GM21619 (cell line): Measurements from ENCODE around the gene AP1B1.

ENCODE experiments used
- ATAC-seq: cut with Tn5 transposase; IDR thresholded peaks from one replicate; pipeline ENCODE4 v1.9.1; 2021; ENCODE audit not compliant: unreplicated experiment

The AP1B1 gene

DNA sequence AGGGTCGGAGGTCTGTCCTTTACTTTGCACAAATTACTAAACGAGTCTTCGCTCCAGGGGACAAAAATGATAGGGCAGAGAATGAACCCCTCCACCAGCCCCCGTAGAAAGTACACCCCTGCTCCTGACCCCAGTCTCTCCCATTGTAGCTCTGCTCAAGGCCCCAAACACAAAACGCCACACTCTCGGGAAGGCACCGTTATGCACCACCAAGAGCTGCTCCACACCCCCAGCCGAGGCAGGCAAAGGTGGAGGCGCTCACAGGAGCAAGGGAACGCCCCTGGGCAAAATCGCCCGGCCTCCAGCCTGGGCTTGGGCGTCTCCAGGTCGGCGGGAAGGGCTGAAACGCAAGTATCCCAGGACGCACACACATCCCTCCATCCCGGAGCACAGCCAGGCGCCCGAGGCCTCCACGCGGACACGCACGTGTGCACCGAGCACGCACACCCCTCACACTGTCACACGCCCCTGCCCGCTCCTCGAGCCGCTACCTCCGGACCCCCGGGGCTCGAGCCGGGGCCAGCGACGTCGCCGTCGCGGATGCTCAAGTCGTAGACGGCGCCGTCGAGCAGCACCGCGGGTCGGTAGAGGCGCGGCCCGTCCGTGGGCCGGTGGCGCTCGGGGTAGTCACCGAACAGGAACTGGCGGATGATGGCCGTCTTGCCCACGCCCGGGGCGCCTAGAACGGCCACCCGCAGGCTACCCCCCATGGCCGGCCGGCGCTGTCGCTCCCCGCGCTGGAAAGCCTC is 73.7 kb downstream of the AP1B1 start:
- no peak for ATAC-seq

DNA sequence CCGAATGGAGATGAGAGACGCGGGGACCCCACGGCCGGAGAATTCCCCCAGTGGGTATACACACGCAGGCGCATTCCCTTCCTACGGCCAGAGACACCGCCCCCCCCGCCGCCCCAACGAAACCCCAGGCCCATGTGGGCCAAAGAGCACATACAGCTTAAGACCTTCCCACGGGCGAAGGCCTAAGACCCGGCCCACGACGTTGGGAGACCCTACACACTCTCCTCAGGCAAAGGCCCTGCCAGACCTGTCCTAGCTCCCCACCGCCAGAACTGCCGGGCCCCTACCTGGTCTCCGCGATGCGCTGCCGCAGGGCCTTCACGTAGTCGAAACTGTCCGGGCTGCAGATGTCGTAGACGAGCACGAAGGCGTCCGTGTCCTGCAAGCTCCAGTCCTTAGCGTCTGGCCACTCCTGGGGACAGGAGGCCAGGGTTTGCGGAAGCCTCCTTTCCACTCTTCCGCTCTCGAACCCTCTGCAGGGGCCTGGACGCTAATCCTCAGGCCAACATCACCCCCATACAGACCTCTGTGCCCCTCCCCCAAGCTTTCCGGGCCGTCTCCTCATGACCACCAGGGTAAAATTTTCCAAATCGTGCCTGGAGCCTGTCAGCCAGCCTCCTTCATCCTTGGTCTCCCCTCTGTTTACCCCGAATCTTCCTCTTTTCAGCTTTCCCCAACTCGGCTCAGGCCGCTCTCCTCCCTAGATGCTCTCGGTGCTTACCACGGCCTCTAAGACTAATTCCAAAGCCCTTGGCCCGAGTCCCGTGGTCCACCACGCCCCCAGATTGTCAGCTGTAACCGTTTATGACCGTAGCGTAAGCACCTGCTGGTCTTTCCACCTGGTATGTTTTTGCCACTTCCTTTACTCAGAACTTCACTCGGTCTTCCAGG is 74.5 kb downstream of the AP1B1 start:
- ATAC-seq: no peak

DNA sequence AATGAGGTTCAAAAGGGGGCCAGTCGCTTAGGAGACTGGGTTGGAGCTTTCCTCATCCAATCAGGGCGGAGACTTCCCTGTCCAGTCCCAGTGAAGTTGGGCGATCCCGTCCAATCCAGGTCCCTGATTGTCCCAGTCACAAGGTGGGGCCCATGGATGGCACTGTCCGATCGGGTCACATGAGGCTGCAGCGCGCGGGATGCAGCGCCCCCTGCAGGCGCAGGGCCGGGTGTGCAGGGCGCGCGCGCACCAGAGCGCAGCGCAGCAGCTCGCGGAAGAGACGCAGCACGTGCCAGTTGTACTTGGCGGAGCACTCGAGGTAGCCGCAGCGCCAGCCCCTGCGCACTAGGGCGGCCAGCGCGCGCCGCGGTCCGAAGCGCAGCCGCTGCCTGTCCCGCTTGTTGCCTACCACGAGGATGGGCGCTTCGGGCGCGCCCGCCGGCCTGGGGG is 75.2 kb downstream of the AP1B1 start:
- no peak for ATAC-seq

DNA sequence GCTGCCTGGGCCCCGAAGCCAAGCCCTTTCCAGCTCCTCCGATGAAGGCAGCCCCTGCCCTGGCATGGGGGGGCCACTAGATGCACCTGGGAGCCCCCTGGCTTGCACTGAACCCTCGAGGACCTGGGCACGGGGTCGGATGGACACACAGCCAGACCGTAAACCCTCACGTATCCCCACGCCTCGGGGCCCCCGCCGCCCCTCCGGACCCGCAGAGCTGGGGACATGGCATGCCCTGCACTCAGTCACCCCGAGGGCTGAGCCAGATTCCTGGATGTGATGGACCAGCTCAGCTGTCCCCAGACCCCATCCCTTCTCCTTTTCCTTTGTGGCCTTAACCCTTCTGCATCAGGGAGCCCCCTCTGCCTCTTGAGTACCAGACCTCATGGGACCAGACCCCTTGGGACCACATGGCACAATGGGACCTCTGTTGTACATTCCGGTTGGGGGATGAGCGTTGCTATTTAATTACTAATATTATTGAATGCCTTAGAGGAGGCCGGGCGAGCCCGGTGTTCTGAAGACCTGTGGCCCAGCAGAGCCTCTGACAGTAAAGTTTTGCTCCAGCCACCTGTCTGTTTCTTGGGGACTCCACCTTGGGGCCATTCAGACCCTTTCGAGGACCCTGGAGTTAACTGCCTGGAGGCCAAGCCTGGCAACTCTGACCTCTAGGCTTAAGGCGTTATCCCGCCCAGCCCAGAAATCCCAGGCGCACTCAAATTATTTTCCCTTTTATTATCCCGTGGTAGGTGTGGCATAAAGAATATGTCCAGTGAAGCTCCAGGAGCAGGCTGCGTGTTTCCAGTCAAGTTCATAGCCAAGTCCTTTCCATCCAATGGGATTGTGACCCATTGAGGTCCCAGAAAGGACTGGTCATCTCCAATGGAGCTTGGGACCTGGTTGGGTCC is 75.9 kb downstream of the AP1B1 start:
- ATAC-seq: no peak

DNA sequence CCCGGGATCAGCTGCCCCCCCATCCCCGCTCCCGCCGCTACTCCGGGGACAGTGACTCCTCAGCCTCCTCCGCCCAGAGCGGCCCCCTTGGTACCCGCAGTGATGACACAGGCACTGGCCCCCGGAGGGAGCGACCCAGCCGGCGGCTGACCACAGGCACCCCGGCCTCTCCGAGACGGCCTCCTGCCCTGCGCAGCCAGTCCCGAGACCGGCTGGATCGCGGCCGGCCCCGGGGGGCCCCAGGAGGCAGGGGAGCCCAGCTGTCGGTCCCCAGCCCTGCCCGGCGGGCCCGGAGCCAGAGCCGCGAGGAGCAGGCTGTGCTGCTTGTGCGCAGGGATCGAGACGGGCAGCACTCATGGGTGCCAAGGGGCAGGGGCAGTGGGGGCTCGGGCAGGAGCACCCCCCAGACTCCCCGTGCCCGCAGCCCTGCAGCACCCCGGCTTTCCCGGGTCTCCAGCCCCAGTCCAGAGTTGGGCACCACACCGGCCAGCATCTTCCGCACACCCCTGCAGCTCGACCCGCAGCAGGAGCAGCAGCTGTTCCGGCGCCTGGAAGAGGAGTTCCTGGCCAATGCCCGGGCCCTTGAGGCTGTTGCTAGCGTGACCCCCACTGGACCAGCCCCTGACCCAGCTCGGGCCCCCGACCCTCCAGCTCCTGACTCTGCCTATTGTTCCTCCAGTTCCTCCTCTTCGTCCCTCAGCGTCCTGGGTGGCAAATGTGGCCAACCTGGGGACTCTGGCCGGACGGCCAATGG is 76.7 kb downstream of the AP1B1 start:
- no peak for ATAC-seq

DNA sequence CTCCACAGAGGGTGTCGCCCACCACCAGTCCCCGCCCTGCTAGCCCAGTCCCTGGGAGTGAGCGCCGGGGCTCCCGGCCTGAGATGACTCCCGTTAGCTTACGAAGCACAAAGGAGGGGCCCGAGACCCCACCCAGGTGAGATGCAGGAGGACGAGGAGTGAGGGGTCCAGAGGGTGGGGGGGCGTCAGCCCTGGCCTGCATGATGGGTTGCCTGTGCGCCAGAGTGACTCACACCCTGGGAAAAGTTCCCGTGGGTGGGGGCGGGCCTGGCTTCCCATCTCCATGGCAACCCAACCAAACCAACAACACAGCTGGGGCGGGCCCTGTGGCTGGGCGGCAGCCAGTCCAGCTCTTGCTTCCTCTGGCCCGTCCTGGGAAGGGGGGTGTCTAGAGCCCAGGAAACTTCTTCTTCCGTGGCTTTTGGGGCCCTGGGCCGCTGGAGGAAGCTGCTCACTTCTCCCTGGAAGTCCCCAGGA is 77.5 kb downstream of the AP1B1 start:
- no peak for ATAC-seq

DNA sequence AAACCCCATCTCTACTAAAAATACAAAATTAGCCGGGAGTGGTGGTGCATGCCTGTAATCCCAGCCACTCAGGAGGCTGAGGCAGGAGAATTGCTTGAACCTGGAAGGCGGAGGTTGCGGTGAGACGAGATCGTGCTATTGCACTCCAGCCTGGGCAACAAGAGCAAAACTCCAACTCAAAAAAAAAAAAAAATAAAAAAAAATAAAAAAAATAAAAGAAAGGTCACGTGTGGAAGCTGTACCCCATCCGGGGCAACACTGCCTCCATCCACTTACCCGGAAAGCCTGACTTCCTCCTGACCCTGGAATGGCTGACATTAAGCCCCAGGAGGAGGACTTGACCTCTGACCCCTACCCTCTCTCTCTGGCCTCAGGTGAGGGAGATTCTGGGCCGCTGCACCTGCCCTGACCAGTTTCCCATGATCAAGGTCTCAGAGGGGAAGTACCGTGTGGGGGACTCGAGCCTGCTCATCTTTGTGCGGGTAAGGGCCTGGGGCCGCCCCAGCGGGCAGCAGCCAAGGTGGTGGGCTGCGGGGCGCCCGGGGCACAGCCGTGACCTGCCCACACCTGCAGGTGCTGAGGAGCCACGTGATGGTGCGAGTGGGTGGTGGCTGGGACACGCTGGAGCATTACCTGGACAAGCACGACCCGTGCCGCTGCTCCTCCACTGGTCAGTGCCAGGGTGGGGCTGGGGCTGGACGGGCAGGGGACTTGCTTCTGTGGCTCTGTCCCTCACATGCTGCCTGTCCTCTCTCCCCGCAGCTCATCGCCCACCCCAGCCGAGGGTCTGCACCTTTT is 78.1 kb downstream of the AP1B1 start:
- ATAC-seq: no peak

DNA sequence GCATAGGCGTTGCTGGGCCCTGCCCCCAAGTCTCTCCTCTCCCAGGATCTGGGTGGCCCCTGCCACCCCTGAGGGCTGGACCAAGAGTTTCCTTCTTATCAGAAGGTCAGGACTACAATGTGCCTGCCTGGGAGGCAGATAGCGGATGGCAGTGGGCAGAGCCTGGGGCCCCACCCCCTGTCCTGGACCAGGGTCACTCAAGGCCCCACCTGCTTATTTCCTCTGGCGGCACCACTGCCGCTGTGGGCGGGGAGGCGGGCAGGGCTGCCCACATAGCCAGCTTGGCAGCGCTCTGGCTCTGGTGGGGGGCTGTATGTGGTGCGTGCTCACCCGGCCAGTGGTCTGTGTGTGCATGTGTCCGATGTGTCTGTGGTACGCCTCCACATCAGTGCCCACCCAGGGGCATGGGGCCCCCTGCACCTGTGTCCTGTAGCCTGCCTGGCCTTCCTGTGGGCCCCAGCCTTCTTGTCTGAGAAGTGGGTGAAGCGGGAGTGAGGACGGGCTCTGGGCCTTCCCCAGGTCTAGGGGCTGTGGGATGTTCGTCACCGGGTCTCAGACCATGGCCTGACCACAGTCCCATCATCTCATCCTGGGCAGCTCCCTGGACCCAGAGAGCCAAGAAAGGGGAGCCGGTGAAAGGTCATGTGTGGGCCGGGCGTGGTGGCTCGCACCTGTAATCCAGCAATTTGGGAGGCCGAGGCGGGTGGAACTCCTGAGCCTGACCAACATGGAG is 78.9 kb downstream of the AP1B1 start:
- ATAC-seq: no peak

DNA sequence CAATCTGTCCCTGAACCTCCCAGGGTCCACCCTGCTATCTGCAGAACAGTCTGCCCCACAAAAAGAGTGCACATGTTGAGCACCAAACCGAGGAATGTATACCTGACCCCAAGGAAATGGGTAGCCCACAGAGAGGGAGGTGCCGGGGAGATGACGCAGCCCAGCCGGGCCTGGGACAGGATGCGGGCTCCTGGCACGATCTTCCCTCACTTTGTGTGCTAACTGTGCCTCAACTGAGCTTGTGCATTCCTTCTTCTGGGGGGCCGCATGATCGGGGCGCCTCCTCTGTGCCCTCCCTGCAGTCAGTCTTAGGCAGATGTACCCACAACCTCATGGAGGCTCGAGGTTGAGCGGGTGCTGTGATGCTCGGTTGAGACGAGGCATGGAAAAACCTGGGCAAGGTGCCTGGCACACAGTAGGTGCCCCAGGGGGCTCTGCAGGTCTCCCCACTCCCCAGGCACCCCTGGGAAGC is 79.5 kb downstream of the AP1B1 start:
- ATAC-seq: no peak

DNA sequence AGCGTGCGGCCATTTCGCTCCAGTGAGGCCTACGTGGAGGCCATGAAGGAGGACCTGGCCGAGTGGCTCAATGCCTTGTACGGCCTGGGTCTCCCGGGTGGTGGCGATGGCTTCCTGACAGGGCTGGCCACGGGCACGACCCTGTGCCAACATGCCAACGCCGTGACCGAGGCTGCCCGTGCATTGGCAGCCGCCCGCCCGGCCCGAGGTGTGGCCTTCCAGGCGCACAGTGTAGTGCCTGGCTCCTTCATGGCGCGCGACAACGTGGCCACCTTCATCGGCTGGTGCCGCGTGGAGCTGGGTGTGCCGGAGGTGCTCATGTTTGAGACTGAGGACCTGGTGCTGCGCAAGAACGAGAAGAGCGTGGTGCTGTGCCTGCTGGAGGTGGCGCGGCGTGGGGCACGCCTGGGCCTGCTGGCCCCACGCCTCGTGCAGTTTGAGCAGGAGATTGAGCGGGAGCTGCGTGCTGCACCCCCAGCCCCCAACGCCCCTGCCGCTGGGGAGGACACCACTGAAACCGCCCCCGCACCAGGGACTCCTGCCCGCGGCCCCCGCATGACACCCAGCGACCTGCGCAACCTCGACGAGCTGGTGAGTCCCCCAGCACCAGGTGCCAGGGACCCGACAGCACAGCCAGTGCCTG is 80.1 kb downstream of the AP1B1 start:
- no peak for ATAC-seq

DNA sequence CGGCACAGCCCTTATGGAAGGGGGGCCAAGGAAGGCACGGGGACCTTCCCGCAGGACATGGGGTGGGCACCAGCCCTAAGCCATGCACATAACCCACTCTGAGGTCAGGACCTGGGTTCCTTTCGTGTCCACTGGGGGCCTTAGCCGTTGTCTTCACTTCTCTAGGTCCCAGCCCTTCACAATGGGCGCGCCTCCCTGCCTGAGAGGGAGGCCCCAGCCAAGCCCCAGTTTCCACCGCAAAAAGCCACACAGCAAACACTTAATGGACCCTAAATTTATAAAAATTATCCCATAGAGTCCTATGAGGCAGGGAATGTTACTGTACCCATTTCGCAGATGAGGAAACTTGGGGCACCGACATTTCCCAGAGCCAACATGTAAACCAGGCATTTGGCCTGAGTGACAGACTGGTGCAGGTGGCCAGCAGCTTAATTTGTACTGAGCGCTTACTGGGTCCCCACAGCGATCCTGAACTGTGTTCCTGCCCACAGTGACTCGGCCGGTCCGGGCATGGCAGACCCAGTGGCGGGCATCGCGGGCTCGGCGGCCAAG is 80.7 kb downstream of the AP1B1 start:
- no peak for ATAC-seq

DNA sequence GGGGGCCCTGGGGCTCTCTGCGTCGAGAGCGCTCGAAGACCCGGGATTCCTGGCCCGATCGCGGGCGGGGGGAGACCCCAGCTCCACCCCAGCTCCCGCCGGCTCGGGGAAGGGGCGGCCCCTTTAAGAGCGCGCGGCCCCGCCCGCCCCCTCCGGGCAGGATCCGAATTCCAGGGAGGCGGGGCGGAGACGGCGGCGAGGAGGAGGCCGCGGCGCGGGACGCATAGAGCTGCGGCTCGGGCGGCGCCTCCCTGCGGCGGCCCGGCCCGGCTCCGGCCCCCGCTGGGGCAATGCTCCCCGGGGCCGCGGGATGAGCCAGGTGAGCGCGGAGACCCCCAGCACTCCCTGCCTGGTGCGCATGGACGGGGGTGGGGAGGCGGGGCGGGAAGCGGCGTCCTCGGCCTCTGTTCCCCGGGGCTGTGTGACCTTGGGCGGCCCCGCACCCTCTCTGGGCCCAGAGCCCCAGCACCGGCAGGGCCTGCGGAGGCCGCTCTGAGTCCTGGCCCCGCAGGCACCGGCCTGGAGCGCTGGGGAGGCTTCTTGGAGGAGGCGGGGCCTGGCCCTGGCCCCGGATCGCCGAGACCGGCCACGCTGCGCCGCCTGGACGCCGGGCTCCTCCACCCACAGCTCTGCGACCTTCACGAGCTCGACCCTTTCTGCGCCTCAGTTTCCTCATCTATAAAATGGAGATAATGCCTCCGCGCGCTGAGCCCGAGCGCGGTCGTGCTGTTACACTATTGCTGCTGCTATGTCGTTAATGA is 81.4 kb downstream of the AP1B1 start:
- no peak for ATAC-seq

DNA sequence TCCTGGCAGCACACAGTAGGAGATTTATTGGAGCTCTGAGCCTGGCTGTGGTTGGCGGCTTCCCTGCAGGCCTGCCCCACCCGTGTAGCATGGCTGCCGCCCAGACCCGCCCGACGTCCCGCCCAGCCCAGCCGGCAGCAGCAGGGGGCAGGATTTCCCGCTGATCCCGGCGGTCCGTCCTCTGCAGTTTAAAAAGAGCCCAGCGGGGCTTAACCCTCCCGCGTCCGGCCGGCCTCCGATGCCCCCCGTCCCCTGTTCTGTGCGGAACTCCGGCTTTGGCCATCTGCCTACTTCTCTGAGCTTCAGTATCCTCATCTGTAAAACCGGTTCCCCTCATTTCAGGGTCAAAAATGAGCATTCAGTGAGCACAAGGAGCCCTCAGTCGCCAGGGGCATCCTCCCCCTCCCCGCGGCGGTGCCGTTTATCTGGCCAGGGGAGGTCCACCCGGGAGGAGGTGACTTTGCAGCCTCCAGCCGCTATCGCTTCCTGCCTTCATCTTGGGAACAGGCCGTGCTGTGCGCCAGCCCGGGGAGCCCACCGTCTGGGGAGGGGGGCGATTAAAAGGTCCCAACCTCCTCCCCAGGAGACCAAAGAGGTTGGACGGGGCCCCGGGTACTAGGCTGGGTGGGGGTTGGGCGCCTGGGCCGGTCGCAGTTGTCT is 82.1 kb downstream of the AP1B1 start, which contains the start of gene GAS2L1:
Gene GAS2L1, plus strand, starts transcription at position 476 of the 660 bp plus-strand sequence. CDS start 1,456 bp downstream, outside the sequence.
- ATAC-seq: no peak

DNA sequence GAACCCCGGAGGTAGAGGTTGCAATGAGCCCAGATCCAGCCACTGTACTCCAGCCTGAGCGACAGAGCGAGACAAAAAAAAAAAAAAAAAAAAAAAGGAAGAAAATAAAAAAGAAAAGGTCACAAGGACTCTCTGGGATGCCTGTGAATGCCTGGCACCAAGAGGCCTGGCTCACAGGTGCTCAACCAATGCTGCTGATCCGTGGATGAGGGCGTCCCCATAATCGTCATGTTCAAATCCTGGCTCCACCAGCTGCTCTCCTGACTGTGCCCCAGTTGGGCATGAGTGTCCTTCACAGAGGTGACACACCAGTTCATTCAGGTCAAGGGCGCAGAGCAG is 82.6 kb downstream of the AP1B1 start:
- ATAC-seq: no peak

DNA sequence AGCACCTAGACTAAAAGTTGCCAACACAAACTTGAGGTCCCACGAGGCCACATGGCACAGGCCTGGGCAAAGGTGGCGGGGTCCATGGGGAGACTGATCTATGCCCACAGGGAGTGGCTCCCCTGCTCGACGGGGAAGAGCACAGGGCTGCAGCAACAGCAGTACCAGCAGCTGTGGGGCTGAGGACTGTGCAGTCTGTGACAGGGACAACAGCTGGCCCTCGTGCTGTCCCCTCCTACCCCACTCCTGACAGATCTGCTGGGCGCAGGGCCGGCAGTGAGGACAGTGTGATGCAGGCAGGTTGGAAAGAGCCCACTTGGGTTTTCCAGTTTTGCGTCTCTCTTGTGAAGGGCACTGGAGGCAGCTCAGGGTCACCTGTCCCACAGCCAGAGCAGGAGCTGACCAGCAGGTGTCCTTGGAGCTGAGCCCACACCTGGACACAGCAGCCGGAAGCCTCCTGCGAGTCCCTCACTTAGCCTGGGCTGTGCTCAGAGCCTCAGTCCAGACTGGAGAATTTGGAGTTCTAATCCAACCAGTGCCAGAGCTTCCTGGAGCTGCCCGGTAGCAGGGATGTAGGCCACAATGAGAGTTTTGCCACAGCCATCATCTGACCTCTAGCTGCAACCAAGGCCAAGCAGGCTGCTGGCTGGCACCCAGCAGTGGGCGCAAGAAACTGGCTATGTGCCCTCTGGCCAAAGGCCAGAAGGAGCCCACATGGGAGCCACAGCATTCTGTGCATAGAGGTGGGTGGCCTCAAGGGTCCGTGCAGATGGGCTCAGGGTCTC is 85.5 kb downstream of the AP1B1 start:
- no peak for ATAC-seq

DNA sequence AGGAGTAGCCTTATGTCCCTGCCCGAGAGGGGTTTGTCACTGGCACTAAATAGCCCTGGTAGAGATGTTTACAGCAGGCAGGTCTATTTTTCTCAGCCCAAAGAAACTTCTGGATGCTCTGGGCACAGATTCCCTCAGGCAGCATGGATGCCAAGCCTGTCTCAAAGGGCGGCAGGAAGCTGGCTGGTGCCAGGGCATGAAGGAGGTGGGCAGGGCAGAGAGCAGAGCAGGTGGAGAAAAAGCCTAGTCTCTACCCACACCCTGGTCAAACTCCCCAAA is 86.0 kb downstream of the AP1B1 start:
- no peak for ATAC-seq
